GM12891 (cell line): Measurements from ENCODE around the gene PCK1.

ENCODE experiments used
- PAX5 ChIP-seq: IDR thresholded peaks from 2 replicates; pipeline ENCODE4 v1.6.1; 2011; ENCODE audit warnings: low read length, moderate library complexity, mild to moderate bottlenecking; ENCODE audit not compliant: insufficient read depth, severe bottlenecking
- POLR2A ChIP-seq: IDR thresholded peaks from 2 replicates; pipeline ENCODE4 v1.6.1; 2011; ENCODE audit warnings: low read depth, low read length, control low read depth
- POLR2AphosphoS5 ChIP-seq: IDR thresholded peaks from 2 replicates; pipeline ENCODE4 v1.6.1; 2011; ENCODE audit warnings: low read depth, low read length, control low read depth
- POU2F2 ChIP-seq: IDR thresholded peaks from 2 replicates; pipeline ENCODE4 v1.6.1; 2011; ENCODE audit warnings: low read depth, mild to moderate bottlenecking, control low read depth, low read length, moderate library complexity
- SPI1 ChIP-seq: IDR thresholded peaks from 2 replicates; pipeline ENCODE4 v1.6.1; 2011; ENCODE audit warnings: low read depth, low read length, control low read depth
- TAF1 ChIP-seq: IDR thresholded peaks from 2 replicates; pipeline ENCODE4 v1.6.1; 2011; ENCODE audit warnings: low read depth, low read length, control low read depth

GRCh38 chr20:57587278-57587988, 26.5 kb downstream of the PCK1 start:
- no peak for TF ChIP-seq POLR2A
- TF ChIP-seq TAF1, result no peak
- no peak for TF ChIP-seq SPI1
- TF ChIP-seq PAX5, result no peak
- TF ChIP-seq POLR2AphosphoS5, result no peak
- no peak for TF ChIP-seq POU2F2
